AG04450 (cell line): Measurements from ENCODE around the gene DPP10. TPM values are rescaled to one million over a fixed set of nuclear protein-coding genes. Genes with fewer than 3 reads are reported as not detected.

Experiments used
- CTCF ChIA-PET: fragments of 300-600, 350-600 bp; formaldehyde crosslinking; extraction: SDS; loops from one replicate; lab custom pipeline; 2022; ENCODE audit warnings: antibody characterized with exemption, inconsistent platforms; lab: Charles Lee
- POLR2A ChIA-PET: fragments of 350-600 bp; formaldehyde crosslinking; extraction: SDS; loops from one replicate; lab custom pipeline; 2021; ENCODE audit warnings: antibody characterized with exemption, inconsistent platforms; lab: Yijun Ruan, JAX
- DNase-seq: peaks from one replicate; pipeline ENCODE4 v3.0.0-alpha.2; 2011; ENCODE audit warnings: low read depth, low spot score
- H3K27ac ChIP-seq: one replicate; pipeline ENCODE4 v1.5.1; 2012; ENCODE audit warnings: low read depth, low read length, control low read depth
- H3K27me3 ChIP-seq: one replicate; pipeline ENCODE4 v1.6.0; 2012; ENCODE audit warnings: low read length; ENCODE audit not compliant: control insufficient read depth, insufficient read depth
- H3K4me3 ChIP-seq: 2 replicates; pipeline ENCODE4 v1.5.1; 2011; ENCODE audit warnings: mild to moderate bottlenecking, low read depth, low read length, control low read depth
- H3K9me3 ChIP-seq: 2 replicates; pipeline ENCODE4 v1.5.1; 2012; ENCODE audit warnings: low read length; ENCODE audit not compliant: control insufficient read depth, insufficient read depth
- CTCF ChIP-seq: IDR thresholded peaks from 2 replicates; pipeline ENCODE4 v1.5.1; 2011; ENCODE audit warnings: low read depth, low read length, control low read depth, inconsistent platforms
- polyA plus RNA-seq: library from polyadenylated mRNA; depleted of rRNA; stranded (reverse); fragments of >200 nt; gene quantifications from 2 replicates; pipeline ENCODE4 v1.2.3, GENCODE V29; 2011

DPP10 gene
- polyA plus RNA-seq, 1 experiment: not detected

- no peak for TF ChIP-seq CTCF
- CTCF ChIA-PET: no interaction called here
Observed at GRCh38 chr2:114569166-114569565, 126.7 kb downstream of the DPP10 start.

DNA sequence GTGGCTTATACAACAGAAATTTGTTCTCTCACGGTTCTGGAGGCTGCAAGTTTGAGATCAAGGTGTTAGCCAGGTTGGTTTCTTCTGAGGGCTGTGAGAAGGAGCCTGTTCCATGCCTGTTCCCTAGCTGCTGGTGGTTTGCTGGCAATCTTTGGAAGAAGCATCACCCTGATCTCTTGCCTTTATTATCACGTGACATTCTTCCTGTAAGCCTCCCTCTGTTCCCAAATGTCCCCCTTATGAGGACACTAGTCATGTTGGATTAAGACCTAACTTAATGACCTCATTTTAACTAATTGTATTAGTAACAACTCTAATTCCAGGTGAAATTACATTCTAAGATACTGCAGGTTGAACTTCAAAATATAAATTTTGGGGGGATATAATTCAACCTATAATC lies 135.2 kb downstream of the DPP10 start:
- H3K27me3 ChIP-seq: no peaks in the 10 kb centered on the region

More at GRCh38 chr2:114569166-114569565, 126.7 kb downstream of the DPP10 start:
- POLR2A ChIA-PET: no interaction called here
- peaks cover 1% of the 10 kb centered on the region for H3K9me3 ChIP-seq
- no peak overlapping the region for H3K4me3 ChIP-seq
- no peak overlapping the region for H3K27ac ChIP-seq
- no peak for DNase-seq
- H3K27me3 ChIP-seq: no peaks in the 10 kb centered on the region

GRCh38 chr2:114579542-114579941 lies 137.1 kb downstream of the DPP10 start:
- CTCF ChIA-PET: no interaction called here
- POLR2A ChIA-PET: no interaction called here
- no peak overlapping the region for H3K27ac ChIP-seq

More for the DNA sequence above, 135.2 kb downstream of the DPP10 start:
- POLR2A ChIA-PET: no interaction called here
- DNase-seq: no peak
- CTCF ChIA-PET: no interaction called here
- no peak overlapping the region for H3K27ac ChIP-seq
- H3K4me3 ChIP-seq: no peak overlapping the region
- TF ChIP-seq CTCF: no peak
- peaks cover 3% of the 10 kb centered on the region for H3K9me3 ChIP-seq

DNA sequence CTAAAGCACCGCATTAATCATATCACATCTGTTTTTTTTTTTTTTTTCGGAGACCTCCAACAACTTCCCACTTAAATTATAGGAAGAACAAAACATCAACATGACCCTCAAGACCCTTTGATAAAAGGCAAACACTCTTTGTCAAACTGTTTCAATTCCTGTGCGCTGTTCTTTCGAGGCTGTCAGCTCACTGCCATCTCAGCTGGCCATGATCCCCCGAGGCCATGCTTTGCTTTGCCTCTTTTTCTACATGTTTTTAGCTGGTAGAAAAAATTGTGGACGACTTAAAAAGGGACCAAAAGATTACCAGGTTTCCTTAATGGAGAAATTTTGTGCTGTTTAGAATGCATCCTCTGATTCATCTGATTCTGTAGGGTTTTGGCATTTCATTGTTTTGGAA lies 138.2 kb downstream of the DPP10 start:
- H3K27ac ChIP-seq: no peak overlapping the region
- no peak for DNase-seq
- H3K9me3 ChIP-seq: peaks cover 5% of the 10 kb centered on the region; the same call in 1 of the 2 replicates
- CTCF ChIA-PET: no interaction called here
- TF ChIP-seq CTCF: no peak
- H3K4me3 ChIP-seq: no peak overlapping the region
- H3K27me3 ChIP-seq: no peaks in the 10 kb centered on the region
- POLR2A ChIA-PET: no interaction called here

More at GRCh38 chr2:114579542-114579941, 137.1 kb downstream of the DPP10 start:
- no peak for TF ChIP-seq CTCF
- no peak for DNase-seq
- Histone ChIP-seq H3K27me3 (no peaks in the 10 kb centered on the region), H3K4me3 (no peak overlapping the region), H3K9me3 (no peaks in the 10 kb centered on the region)

DNA sequence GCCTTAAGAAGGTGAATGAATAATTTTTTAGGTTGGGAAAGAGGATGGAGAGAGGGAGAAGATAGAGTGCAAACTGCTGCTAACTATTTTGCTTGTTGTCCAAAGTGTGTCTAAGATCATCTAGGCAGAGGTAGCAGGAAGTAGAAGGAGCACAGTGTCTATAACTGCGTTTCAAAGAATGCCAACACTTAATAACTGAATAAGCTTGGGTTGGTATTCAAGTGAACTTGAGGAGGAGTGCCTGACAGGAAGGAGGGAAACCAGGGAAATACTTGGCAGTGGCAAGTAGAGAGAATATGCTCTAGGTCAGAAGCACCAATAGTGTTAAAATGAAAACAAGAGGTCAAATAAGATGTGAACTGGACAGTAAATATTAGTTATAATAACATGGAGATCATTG lies 155.9 kb downstream of the DPP10 start:
- no peak for TF ChIP-seq CTCF
- Histone ChIP-seq H3K4me3 (no peak overlapping the region), H3K27me3 (no peaks in the 10 kb centered on the region), H3K9me3 (peaks cover 3% of the 10 kb centered on the region; the same call in 1 of the 2 replicates), H3K27ac (no peak overlapping the region)
- ChIA-PET POLR2A (no interaction called here), CTCF (no interaction called here)
- DNase-seq: no peak
